NCI-H446 (cell line): ENCODE measurements around the gene SLAMF1.
"Not testable (repeated sequence)": the region's sequence is repeated elsewhere in the genome, so short reads cannot be mapped to it uniquely, and the experiment has no call there.

Experiments used
- DNase-seq, 2 experiments: peaks; one replicate each; lab custom pipeline; 2025; lab: John Stamatoyannopoulos, UW

SLAMF1 gene, protein sequence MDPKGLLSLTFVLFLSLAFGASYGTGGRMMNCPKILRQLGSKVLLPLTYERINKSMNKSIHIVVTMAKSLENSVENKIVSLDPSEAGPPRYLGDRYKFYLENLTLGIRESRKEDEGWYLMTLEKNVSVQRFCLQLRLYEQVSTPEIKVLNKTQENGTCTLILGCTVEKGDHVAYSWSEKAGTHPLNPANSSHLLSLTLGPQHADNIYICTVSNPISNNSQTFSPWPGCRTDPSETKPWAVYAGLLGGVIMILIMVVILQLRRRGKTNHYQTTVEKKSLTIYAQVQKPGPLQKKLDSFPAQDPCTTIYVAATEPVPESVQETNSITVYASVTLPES

DNA sequence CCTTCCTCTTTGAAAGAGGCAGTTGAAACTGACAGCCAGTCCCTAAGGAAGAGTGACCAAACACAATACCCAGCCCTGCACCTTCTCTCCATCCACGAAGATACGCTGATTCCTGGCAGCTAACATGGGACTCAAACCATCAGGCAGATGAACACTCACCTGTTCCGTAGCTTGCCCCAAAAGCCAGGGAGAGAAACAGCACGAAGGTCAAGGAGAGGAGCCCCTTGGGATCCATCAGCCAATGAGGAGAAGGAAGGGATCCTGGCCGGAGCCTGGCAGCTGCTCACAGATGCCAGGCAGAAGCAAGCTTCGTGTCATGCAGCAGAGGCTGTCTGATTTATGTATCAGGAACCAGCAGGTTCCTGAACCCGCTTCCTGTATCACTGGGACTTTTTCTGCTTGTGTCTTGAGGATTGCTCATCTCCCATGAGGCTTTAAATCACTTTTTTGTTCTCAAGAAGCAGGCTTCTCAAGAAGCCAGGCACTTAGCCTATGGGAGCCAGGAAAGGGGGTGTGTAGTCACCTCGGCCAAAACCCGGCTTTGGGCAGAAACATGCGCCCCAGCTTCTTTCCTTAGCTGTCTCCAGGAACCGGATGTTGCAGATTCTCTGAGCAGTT lies at the start of gene SLAMF1:
TSS of gene SLAMF1 (minus strand) at position 334 of the 618 bp plus-strand sequence. CDS start at position 235, 99 bp downstream.
- no peak for DNase-seq

DNA sequence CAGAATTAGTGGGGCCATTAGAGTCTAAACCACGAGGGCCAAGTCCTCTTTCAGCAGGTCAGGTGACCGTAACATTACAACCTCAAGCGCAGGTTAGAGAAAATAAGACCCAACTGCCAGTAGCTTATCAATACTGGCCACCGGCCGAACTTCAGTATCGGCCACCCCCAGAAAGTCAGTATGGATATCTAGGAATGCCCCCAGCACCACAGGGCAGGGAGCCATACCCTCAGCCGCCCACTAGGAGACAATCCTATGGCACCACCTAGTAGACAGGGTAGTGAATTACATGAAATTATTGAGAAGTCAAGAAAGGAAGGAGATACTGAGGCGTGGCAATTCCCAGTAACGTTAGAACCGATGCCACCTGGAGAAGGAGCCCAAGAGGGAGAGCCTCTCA lies 45.5 kb upstream of the SLAMF1 start:
- DNase-seq, result not testable (repeated sequence)

DNA sequence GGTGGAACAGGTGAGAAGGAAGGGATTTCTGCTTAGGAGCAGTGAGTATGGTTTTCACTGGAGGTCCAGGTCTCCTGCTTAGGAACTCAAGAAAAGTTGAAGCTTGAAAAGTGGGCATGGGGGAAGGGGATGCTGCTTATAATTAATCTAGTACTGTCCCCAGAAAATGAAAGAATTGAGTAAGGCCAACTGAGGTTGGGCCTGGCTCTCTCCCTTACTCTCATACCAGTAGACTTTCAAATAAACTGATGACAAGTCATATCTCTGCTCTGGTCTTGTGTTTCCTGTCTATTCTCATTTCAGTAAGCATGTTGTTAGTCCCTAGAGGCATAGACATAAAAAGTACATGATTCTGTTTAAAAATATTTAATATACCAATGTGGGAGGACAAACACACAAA lies 38.4 kb upstream of the SLAMF1 start:
- no peak for DNase-seq

DNA sequence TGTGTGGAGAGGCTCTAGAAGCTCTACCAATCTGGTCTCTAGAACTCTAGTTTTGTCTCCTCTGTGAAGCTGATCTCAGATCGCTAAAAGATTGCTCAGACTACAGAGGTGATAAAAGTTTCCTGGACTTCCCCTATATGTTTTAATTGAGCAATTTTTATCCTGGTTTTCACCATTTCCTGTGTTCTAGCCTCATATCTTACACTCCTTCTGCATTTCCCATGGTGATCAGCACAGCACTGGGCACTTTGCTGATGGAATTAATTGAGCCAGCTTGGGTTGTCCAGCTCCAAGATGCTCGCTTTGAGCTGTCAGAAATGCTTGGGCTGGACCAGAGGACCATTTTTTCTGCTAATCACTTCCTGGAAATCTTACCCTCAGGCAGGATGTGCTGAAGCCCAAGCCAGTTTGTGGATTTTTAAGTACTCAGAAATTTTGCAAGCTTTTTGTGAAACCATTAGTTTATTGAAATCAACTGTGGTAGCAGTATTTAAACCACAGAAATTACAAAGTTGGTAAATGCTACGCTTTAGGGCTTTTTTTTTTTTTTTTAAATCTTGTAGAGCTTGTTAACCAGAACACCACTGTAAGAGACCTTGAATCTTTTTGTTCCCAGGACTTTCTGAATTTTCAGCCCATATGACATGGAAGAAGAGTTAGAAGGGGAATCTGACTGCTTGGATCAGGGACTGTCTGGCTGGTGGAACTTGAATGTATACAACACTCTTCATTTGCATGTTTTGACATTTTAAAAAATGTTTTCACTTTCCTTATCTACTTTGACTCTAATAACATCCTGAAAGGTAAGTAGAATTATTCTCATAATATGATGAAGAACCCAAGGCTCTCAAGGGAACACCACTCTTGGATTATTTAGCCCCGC lies 36.4 kb upstream of the SLAMF1 start:
- DNase-seq, result no peak

DNA sequence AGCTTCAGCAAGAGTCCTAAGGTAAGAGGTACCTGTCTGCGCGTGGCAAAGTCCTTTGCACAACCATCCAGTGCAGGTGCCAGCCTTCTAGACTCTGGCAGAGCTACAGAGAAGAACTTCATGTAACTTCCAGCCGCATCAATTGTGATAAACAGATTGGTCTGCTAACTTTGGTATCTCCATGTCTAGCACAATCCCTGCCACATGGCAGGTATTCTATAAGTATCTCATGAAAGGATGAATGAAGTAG lies 35.0 kb upstream of the SLAMF1 start:
- DNase-seq, result no peak

DNA sequence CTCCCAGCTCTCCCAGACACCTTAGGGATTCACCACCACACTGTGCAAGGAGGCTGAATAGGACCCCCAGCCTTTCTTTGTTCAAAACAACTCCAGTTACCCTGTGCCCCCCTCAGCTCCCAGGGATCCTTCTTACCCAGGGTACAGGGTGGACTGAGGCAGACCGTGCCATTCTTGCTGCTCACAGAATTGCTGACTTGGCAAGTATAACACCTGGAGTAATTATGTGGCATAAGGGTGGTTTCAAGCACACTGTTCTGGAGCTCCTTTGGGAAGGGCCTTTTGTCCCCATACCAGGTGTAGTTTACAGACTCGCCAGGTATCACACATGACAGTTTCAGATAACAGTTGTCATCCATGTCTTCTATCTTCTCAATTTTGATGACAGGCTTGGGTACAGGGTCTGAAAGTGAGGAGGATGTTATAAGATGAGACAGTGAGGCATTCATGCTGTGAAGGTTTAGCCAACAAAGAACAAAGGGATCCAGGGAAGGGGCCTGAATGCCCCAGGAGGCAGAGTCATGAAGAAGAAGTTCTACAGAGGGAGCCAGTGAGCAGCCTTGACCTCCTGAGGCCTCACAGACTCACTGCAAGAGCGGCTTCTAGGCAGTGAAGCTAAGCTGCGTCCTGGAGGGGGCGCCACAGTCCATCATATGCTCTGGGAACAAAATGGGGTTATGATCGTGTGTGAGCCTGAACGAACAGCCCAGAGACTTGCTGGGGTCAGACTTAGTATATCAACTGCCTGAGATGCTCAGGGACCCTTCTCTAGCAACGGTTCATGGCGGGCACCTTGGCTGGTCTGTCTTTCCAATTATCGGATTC lies 34.4 kb upstream of the SLAMF1 start:
- DNase-seq, result peak in 1 of 2 experiments; percentile 45

DNA sequence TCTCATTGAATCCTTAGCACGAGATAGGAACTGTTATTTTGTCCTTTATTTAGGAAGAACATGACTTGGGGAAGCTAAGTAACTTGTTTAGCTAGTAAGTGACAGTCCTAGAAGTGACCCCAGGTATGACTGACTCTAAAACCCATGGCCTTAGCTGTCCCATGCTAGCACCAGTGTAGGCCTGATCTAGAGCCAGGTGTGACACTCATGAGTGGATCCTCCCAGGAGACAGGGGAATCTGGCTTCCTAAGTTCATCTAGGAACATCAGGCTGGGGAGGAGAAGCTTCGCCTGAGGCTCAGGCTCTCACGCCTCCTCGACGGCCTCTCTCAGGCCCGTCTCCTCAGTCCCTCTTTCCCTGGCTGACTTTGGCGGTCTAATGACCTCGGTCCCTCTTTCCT lies 33.6 kb upstream of the SLAMF1 start:
- DNase-seq, result no peak

DNA sequence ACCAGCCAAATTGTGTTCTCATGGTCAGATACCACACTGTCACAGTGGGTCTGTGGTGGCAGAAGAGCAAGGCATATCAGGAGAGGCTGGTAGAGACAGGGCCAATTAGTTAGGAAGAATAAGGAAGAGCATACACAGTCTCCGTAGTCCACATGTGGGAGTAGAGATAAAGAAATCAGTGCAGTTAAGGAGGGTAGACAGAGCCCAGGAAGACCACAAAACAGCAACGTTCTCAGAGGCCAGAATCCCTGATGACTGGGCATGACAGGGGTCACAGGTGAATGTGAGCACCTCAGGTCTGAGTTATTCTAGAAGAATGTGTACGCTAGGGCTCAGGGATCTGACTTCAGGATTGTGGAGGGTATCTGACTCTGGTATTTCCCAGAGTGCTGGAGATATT lies 33.0 kb upstream of the SLAMF1 start:
- DNase-seq, result no peak

DNA sequence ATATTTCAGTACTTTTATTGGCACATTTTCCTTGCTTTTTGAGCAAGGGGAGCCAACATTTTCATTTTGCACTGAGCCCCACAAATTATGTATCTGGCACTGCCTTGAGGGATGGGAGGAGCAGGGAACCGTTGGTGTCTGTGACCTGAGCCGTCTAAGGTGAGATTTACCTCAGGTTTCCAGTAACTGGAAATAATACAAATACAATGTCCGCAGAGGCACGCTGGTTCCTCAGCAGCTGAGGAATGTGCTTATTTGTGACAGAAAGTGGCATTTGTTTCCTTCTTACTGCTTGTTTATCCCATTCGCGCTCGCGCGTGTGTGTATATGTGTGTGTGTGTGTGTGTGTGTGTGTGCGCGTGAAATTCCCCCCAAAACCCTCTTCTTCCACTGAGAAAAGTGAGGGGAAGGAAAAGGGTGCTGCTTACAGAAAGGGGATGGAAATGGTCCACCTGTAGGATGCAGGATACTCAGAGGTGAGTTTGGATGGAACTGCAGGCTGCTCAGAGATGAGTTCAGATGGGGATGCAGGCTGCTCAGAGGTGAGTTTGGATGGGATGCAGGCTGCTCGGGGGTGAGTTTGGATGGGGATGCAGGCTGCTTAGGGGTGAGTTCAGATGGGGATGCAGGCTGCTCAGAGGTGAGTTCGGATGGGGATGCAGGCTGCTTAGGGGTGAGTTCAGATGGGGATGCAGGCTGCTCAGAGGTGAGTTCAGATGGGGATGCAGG lies 30.2 kb upstream of the SLAMF1 start:
- DNase-seq, result no peak

DNA sequence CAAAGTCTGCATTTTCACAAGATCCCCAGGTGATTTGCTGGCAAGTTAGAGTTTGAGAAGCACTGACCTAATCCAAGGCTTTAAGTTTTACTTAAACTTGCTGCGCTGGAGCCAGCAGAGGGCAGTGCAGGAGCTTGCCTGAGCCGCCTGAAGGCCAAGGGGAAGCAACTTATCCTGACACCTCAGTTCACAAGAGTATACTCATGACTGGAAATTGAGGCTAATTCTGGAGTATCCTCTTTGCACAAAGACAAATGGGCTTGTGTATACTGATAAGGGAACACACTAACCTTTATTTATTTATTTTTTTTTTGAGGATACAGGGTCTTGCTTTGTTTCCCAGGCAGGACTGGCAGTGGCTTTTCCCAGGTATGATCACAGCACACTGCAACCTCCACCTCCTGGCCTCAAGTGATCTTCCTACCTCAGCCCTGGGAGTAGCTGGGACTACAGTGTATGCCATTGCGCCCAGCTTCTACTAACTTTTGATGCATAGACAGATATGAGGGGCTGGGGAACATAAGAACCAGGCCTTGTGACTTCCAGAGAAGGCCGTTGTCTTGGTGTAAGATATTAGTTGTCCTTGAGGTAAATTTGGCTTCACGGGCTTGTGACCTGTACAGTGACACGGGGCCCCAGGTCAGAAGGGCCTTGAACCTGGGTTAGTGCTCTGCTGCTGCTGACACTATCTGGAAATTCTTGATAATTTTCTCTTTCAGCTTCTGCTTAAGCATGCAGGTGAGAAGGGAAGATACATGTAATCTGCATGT lies 29.0 kb upstream of the SLAMF1 start:
- peak in 1 of 2 experiments; percentile 66 for DNase-seq

DNA sequence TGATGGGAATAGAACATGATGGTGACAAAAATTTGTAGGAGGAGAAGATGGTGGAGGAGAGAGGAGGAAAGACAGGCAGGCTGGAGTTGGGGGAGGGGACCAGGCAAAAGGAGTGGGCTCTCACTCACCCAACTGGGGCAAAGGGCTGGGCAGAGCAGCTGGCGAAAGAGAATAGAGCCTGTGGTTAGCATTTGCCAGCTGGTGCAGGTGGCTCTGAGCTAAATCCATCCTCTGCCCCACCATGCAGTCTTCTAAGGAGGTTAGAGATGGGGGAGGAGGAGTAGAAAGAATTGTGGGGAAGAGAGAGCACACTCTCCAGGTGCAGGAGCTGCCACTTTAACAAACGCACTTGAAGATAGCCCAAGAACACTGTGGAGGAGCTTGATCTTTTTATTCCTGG lies 27.6 kb upstream of the SLAMF1 start:
- DNase-seq, result no peak

DNA sequence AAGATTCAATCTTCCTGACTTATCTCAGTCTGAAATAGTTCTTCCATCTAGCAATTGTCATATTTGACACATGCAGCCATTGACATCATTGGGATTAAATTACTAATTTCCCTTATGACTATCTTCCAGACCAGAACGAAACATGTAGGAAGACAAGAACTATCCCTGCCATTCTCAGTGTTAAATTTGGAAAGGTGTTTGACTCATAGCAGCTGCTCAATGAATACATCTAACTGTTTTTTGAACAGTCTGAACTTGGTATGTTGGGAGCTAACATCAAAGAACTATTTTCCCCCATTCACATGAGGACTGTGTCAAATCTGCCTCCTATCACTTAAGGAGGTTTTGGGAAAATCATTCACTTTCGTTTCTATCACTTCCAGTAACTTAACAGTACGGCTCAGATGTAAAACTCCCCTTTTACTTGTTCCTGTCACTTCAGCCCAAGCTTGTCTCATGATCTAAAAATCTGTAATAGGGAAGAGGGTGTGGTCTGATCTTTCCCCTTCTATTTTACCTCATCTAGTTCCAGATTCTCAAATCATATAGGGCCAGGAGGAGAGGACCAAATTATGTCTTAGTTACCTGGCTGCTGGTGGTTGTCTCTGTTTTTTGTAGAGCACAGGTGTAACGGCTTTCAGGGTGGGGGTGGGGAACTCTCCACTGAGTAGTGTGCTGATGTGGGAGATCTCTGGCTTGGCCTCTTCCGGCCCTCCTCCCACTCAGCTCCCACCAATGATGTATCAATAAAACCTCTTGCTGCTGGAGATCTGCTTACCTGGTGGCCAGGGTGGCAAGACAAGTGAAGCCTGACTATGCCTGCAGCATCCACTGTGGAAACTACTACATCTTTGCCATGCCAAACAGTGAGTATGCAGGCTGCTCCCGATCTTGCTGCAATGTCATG lies 26.2 kb upstream of the SLAMF1 start:
- no peak for DNase-seq

DNA sequence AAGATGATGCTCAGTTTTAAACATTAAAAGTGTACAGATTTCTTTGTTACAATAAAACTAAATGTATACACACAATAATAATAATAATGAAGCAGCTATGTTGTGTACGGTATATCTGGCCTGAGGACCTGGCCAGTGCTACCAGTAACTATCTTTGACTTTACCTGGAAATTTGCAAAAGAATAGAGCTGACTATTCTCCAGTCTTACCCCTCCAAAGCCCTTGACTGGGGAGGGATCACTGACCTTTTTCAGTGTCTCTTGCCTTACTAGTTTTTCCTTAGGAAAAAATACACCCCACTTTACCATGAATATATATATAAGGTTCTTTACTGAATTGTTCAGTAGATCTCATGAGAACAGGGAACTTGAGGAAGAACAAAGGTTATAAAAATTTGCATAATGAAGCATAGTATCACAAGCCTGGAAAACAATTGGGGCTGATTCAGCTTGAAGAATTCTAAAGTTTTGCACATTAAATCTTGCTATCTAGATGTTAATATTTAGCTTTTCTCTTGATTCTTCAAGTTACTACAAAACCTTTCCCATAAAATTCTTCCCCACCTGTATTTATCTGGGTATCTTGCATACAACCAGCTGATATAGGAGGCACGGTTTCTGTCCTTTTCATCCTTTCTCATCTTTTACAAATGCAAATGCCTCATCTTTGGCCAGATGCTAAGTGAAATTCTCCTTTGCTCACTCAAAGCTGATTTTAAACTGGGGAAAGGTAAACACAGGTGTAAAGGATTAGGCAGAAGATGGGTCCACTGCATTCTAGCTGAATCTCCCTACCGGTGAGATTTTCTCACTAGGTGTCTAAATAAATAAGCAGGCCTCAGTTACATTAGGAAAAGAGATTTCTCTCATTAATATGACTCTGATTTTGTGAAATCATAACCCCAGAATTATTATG lies 25.0 kb upstream of the SLAMF1 start:
- DNase-seq, result no peak

DNA sequence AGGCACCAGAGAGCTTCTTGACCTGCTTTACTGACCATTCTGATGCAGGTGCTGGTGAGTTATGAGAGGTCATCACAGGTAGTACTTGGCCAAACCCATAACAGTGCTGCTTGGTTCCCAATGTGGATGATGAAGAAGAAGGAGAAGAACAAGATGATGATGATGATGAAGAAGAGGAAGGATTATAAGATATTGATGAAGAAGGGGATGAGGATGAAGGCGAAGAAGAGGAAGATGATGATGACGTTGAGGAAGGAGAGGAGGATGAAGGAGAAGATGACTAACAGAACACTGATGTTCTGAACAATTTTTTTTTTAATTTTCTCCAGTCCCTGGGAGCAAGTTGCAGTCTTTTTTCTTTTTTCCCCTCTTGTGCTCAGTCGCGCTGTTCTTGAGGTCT lies 23.9 kb upstream of the SLAMF1 start:
- no peak for DNase-seq

DNA sequence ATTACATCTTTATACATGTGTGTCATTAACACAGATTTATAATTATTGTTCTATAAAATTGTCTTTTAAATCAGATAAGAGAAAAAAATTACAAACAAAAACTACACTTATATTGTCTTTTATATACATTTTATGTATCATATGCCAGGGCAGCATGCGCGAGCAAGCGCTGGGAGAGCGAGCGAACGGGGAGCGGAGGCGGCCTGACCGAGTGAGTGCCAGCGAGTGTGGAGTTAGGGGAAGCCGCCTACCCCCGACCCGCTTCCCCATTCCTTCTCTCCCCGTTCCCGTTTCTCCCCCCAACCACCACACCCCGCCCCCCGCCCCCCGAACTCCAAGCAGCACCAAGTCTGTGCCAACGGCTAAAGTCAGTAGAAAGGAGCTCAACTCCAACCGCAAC lies 23.0 kb upstream of the SLAMF1 start:
- DNase-seq, result no peak

DNA sequence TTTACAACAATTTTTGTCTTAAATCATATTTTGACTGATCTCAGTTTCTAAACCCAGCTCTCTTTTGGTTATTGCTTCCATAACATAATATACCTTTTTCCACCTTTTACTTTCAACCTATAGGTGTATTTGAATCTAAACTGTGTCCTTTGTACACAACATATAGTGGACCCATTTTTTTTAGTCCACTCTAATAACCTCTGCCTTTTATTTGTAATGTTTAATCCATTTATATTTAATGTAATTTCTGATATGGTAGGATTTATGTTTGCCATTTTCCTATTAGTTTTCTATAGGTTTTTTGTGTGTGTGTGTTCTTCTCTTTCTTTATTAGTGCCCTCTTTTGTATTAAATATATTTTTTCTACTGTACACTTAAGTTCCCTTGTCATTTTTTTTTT lies 22.4 kb upstream of the SLAMF1 start:
- DNase-seq, result no peak

DNA sequence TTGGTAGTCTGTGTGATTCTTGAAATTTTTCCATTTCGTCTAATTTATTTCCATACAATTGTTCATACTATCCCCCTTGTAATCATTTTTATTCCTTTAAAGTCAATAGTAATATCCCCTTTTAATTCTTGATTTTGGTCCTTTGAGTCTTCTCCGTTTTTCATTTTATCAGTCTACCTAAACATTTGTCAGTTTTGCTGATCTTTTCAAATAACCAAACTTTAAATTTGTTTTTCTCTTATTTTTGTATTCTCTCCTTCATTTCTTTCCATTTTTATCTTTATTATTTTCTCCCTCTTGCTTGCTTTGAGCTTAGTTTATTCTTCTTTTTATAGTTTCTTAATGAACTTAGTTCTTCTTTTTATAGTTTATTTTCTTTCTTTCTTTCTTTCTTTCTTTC lies 21.1 kb upstream of the SLAMF1 start:
- DNase-seq, result no peak

DNA sequence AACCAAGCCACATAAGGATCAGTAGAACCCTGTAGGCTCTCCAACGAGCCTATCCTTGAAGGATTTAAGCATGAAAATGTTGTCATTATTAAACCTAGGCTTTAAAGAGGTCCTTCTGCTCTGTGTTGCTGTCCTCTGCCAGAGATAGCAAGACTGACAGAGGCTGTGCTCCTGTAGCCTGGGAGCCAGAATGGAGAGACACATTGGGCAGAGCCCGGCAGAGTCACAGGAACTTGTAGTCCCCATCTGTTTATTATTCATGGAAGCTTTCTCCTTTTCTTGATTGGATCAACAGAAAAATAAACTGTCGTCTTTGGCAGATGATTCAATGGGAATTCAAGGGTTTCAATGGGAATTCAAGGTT lies 19.2 kb upstream of the SLAMF1 start:
- DNase-seq, result no peak
